ENCODE measurements around the gene HOXB13.
"Not testable (repeated sequence)": the region's sequence is repeated elsewhere in the genome, so short reads cannot be mapped to it uniquely, and the experiment has no call there.

The HOXB13 gene

GRCh38 chr17:48721009-48721402 lies 7.5 kb downstream of the HOXB13 start:
- TF ChIP-seq CTCF (IDR thresholded peaks at IDR 0.05; ENCODE audit: borderline replicate concordance, insufficient read depth, low read depth, low read length): no peak

GRCh38 chr17:48720266-48721008 lies 8.1 kb downstream of the HOXB13 start:
- no peak for TF ChIP-seq CTCF (IDR thresholded peaks at IDR 0.05; ENCODE audit: borderline replicate concordance, insufficient read depth, low read depth, low read length)
- H3K4me3 ChIP-seq (ENCODE audit: low read depth, low read length): no peak overlapping the region

More at GRCh38 chr17:48721009-48721402, 7.5 kb downstream of the HOXB13 start:
- H3K4me3 ChIP-seq (ENCODE audit: low read depth, low read length): no peak overlapping the region

- H3K4me3 ChIP-seq (ENCODE audit: low read depth, low read length): no peak overlapping the region
- TF ChIP-seq CTCF (IDR thresholded peaks at IDR 0.05; ENCODE audit: borderline replicate concordance, insufficient read depth, low read depth, low read length): no peak
Measured at GRCh38 chr17:48719642-48720265, 8.8 kb downstream of the HOXB13 start.

- no peak for TF ChIP-seq CTCF (IDR thresholded peaks at IDR 0.05; ENCODE audit: borderline replicate concordance, insufficient read depth, low read depth, low read length)
- H3K4me3 ChIP-seq (ENCODE audit: low read depth, low read length): no peak overlapping the region
Measured at GRCh38 chr17:48718761-48719641, 9.5 kb downstream of the HOXB13 start.

GRCh38 chr17:48718227-48718760 lies 10.3 kb downstream of the HOXB13 start:
- no peak overlapping the region for H3K4me3 ChIP-seq (ENCODE audit: low read depth, low read length)
- TF ChIP-seq CTCF (IDR thresholded peaks at IDR 0.05; ENCODE audit: borderline replicate concordance, insufficient read depth, low read depth, low read length): no peak

GRCh38 chr17:48717367-48718226 lies 11.0 kb downstream of the HOXB13 start:
- H3K4me3 ChIP-seq (ENCODE audit: low read depth, low read length): no peak overlapping the region
- no peak for TF ChIP-seq CTCF (IDR thresholded peaks at IDR 0.05; ENCODE audit: borderline replicate concordance, insufficient read depth, low read depth, low read length)

GRCh38 chr17:48716549-48716948 lies 12.0 kb downstream of the HOXB13 start:
- not testable (repeated sequence) for H3K4me3 ChIP-seq (ENCODE audit: low read depth, low read length)

Data from GM12875 (cell line).